Measurements from ENCODE around the gene MFSD1.

- TF ChIP-seq CTCF (IDR thresholded peaks at IDR 0.05; ENCODE audit: borderline replicate concordance, extremely low read depth, low read length, poor library complexity, severe bottlenecking) (no peak), EZH2 (IDR thresholded peaks at IDR 0.05; ENCODE audit: borderline replicate concordance, low read depth, low read length, severe bottlenecking) (no peak)
These were observed 19.4 kb upstream of the MFSD1 start for GRCh38 chr3:158782283-158782989.
